H1 (cell line): ENCODE results near the gene SOS1. TPM values are rescaled to one million over a fixed set of nuclear protein-coding genes. Genes with fewer than 3 reads are reported as not detected.

ENCODE experiments used
- CTCF ChIA-PET: fragments of 300-600 bp; sonication (Branson Sonifier 250); formaldehyde crosslinking; loops from one replicate; lab custom pipeline; 2021; ENCODE audit not compliant: partially characterized antibody; lab: Charles Lee
- POLR2A ChIA-PET: fragments of 300-600 bp; sonication (Branson Sonifier 250); formaldehyde crosslinking; loops from one replicate; lab custom pipeline; 2021; ENCODE audit warnings: inconsistent platforms; ENCODE audit not compliant: partially characterized antibody; lab: Charles Lee
- DNase-seq, 2 experiments: peaks; one replicate each; pipeline versions ENCODE4 v3.0.0 to v3.0.0-alpha.2; 2010 to 2022; ENCODE audit warnings: low spot score in 2 of 2, low read depth in 1 of 2, mixed read lengths in 1 of 2
- FAIRE-seq: peaks from 2 replicates; lab custom pipeline; 2011; peaks lifted over from hg19 to GRCh38; lab: Jason Lieb, UNC
- H2AFZ ChIP-seq: 2 replicates; pipeline ENCODE4 v1.8.1; 2012; ENCODE audit warnings: low read length, inconsistent platforms
- H2AK5ac ChIP-seq: 2 replicates; pipeline ENCODE4 v1.6.1; 2013; ENCODE audit warnings: low read depth, low read length
- H2BK120ac ChIP-seq: replicated peaks from 2 replicates; pipeline ENCODE3; 2013; ENCODE audit warnings: low read depth, low read length, inconsistent platforms
- H2BK12ac ChIP-seq: 2 replicates; pipeline ENCODE4 v1.6.1; 2013; ENCODE audit warnings: low read depth, low read length
- H2BK15ac ChIP-seq: 2 replicates; pipeline ENCODE4 v1.6.1; 2013; ENCODE audit warnings: low read length
- H2BK20ac ChIP-seq: 2 replicates; pipeline ENCODE4 v1.6.1; 2013; ENCODE audit warnings: low read length
- H2BK5ac ChIP-seq: 2 replicates; pipeline ENCODE4 v1.6.1; 2013; ENCODE audit warnings: low read depth, low read length
- H3K14ac ChIP-seq: 2 replicates; pipeline ENCODE4 v1.6.1; 2013; ENCODE audit warnings: inconsistent platforms; ENCODE audit not compliant: insufficient read length
- H3K18ac ChIP-seq: 2 replicates; pipeline ENCODE4 v1.6.1; 2013; ENCODE audit warnings: low read length; ENCODE audit errors: extremely low read depth
- H3K23ac ChIP-seq: 2 replicates; pipeline ENCODE4 v1.6.1; 2013; ENCODE audit warnings: inconsistent platforms; ENCODE audit not compliant: insufficient read length
- H3K23me2 ChIP-seq: 2 replicates; pipeline ENCODE4 v1.6.1; 2013; ENCODE audit warnings: low read depth, low read length
- H3K27ac ChIP-seq: 2 replicates; pipeline ENCODE4 v1.6.1; 2011; ENCODE audit warnings: low read depth, low read length, inconsistent platforms
- H3K27me3 ChIP-seq, 4 experiments: replicated peaks in 1 of 4; 1 replicate in 1 of 4; 2 replicates in 3 of 4; pipeline versions ENCODE4 v1.6.1 to v1.8.1; 2011 to 2013; ENCODE audit warnings: low read length in 3 of 4, mild to moderate bottlenecking in 3 of 4, inconsistent platforms in 2 of 4, mixed read lengths in 2 of 4, moderate library complexity in 1 of 4; ENCODE audit not compliant: control insufficient read depth in 3 of 4, insufficient read depth in 3 of 4; ENCODE audit errors: extremely low read depth in 1 of 4
- H3K36me3 ChIP-seq, 4 experiments: 2 replicates each; pipeline versions ENCODE4 v1.6.1 to v1.8.1; 2011 to 2013; ENCODE audit warnings: mild to moderate bottlenecking in 4 of 4, low read length in 3 of 4, moderate library complexity in 2 of 4, control low read depth in 1 of 4, inconsistent platforms in 1 of 4; ENCODE audit not compliant: insufficient read depth in 4 of 4, control insufficient read depth in 2 of 4
- H3K4ac ChIP-seq: replicated peaks from 2 replicates; pipeline ENCODE3; 2013; ENCODE audit warnings: low read length, low read depth, mixed read lengths, inconsistent platforms; ENCODE audit not compliant: insufficient read length
- H3K4me1 ChIP-seq, 4 experiments: replicated peaks in 1 of 4; 1 replicate in 1 of 4; 2 replicates in 3 of 4; pipeline versions ENCODE4 v1.6.1 to v1.8.1; 2011 to 2013; ENCODE audit warnings: low read length in 3 of 4, inconsistent platforms in 2 of 4, mixed read lengths in 1 of 4; ENCODE audit not compliant: insufficient read depth in 4 of 4, control insufficient read depth in 3 of 4
- H3K4me2 ChIP-seq, 2 experiments: 2 replicates each; pipeline versions ENCODE4 v1.6.1 to v1.8.1; 2011 to 2013; ENCODE audit warnings: low read depth in 2 of 2, low read length in 2 of 2, control low read depth in 1 of 2, inconsistent platforms in 1 of 2, mild to moderate bottlenecking in 1 of 2; ENCODE audit not compliant: insufficient read depth in 1 of 2
- H3K4me3 ChIP-seq, 4 experiments: fragments of 200-600, 300-600 bp in 1 of 4; sonication (generic), shearing (Covaris generic), sonication (Bioruptor Twin) in 1 of 4; 2 replicates each; pipeline versions ENCODE4 v1.5.1 to v1.8.1; 2011 to 2016; ENCODE audit warnings: low read length in 4 of 4, low read depth in 3 of 4, control low read depth in 2 of 4, inconsistent platforms in 2 of 4, mild to moderate bottlenecking in 2 of 4, mixed read lengths in 1 of 4, moderate library complexity in 1 of 4; ENCODE audit not compliant: insufficient read depth in 2 of 4; ENCODE audit errors: extremely low read depth in 1 of 4
- H3K56ac ChIP-seq: replicated peaks from 2 replicates; pipeline ENCODE3; 2013; ENCODE audit warnings: low read depth, mild to moderate bottlenecking, mixed read lengths, low read length, inconsistent platforms; ENCODE audit not compliant: insufficient read length
- H3K79me1 ChIP-seq: 2 replicates; pipeline ENCODE4 v1.6.1; 2013; ENCODE audit warnings: low read depth, low read length, control low read depth
- H3K79me2 ChIP-seq, 2 experiments: 2 replicates each; pipeline versions ENCODE4 v1.6.1 to v1.8.1; 2012 to 2013; ENCODE audit warnings: low read length in 2 of 2, mild to moderate bottlenecking in 2 of 2, inconsistent platforms in 1 of 2; ENCODE audit not compliant: insufficient read depth in 2 of 2, control insufficient read depth in 1 of 2
- H3K9ac ChIP-seq, 4 experiments: replicated peaks in 1 of 4; 1 replicate in 1 of 4; 2 replicates in 3 of 4; pipeline versions ENCODE4 v1.6.1 to v1.8.1; 2011 to 2013; ENCODE audit warnings: low read depth in 3 of 4, low read length in 3 of 4, control low read depth in 2 of 4, mild to moderate bottlenecking in 2 of 4, moderate library complexity in 2 of 4, inconsistent platforms in 1 of 4; ENCODE audit errors: extremely low read depth in 1 of 4
- H3K9me3 ChIP-seq, 2 experiments: 2 replicates each; pipeline versions ENCODE4 v1.6.1 to v1.8.1; 2012 to 2013; ENCODE audit warnings: mild to moderate bottlenecking in 2 of 2, moderate library complexity in 2 of 2, control low read depth in 1 of 2, inconsistent platforms in 1 of 2, low read depth in 1 of 2, low read length in 1 of 2, mixed read lengths in 1 of 2; ENCODE audit not compliant: insufficient read depth in 2 of 2
- H4K20me1 ChIP-seq, 2 experiments: replicated peaks in 1 of 2; 2 replicates each; pipeline versions ENCODE3 to v1.8.1; 2011 to 2013; ENCODE audit warnings: inconsistent platforms in 2 of 2, low read length in 2 of 2, mild to moderate bottlenecking in 1 of 2; ENCODE audit not compliant: insufficient read depth in 2 of 2, control insufficient read depth in 1 of 2
- H4K5ac ChIP-seq: 2 replicates; pipeline ENCODE4 v1.6.1; 2013; ENCODE audit warnings: low read length, low read depth, mixed read lengths, inconsistent platforms; ENCODE audit not compliant: insufficient read length
- H4K8ac ChIP-seq: 2 replicates; pipeline ENCODE4 v1.8.0; 2013; ENCODE audit warnings: mild to moderate bottlenecking, moderate library complexity, low read length, inconsistent platforms; ENCODE audit not compliant: insufficient read depth; ENCODE audit errors: extremely low read depth
- H4K91ac ChIP-seq: replicated peaks from 2 replicates; pipeline ENCODE3; 2013; ENCODE audit warnings: low read length, mixed read lengths, inconsistent platforms; ENCODE audit not compliant: insufficient read length
- GABPA ChIP-seq: IDR thresholded peaks from 2 replicates; pipeline ENCODE4 v1.6.1; 2011; ENCODE audit warnings: mild to moderate bottlenecking, low read length, moderate library complexity, borderline replicate concordance; ENCODE audit not compliant: insufficient read depth
- RXRA ChIP-seq: IDR thresholded peaks from 2 replicates; pipeline ENCODE4 v1.6.1; 2011; ENCODE audit warnings: low read depth, mild to moderate bottlenecking, low read length, moderate library complexity; ENCODE audit not compliant: insufficient read depth
- ZNF274 ChIP-seq: IDR thresholded peaks from 2 replicates; pipeline ENCODE4 v1.7.0; 2012; ENCODE audit warnings: low read length, borderline replicate concordance; ENCODE audit errors: extremely low read depth
- WGBS, 2 experiments: shearing (Covaris generic) in 1 of 2; methylation state at CpG; one replicate each; pipeline versions ENCODE4 v1.1.6 to v1.1.7; 2013 to 2015; ENCODE audit warnings: low lambda C conversion rate in 2 of 2, mixed read lengths in 2 of 2, inconsistent platforms in 1 of 2, low coverage in 1 of 2, missing lambda C conversion rate in 1 of 2; ENCODE audit not compliant: insufficient replicate concordance in 2 of 2, insufficient coverage in 1 of 2, insufficient read length in 1 of 2; ENCODE audit errors: extremely low coverage in 1 of 2, missing lambda C conversion rate in 1 of 2; 5-methylcytosine and 5-hydroxymethylcytosine counted together
- polyA plus RNA-seq, 7 experiments: library from polyadenylated mRNA; depleted of rRNA in 3 of 7; stranded (reverse) in 5 of 7; unstranded in 2 of 7; fragments of >200 nt in 5 of 7; fragments of 200-250 nt in 2 of 7; gene quantifications; 1 replicate in 5 of 7; 2 replicates in 1 of 7; 4 replicates in 1 of 7; pipeline versions ENCODE4 v1.2.1 to v1.2.3, GENCODE V29; 2011 to 2013; ENCODE audit warnings: missing spikeins in 2 of 7, mixed read lengths in 2 of 7
- total RNA-seq: library from RNA; stranded (reverse); fragmentation: NEBNext Ultra II Directional; extraction: Animal tissue kit (Norgen Biotek cat#: 25700); gene quantifications from 2 replicates; pipeline ENCODE4 v1.2.1, GENCODE V29; 2021
- TF ChIP-seq, protein P1 (sequence below): IDR thresholded peaks from 2 replicates; pipeline ENCODE4 v1.6.1; 2012; ENCODE audit warnings: inconsistent platforms

Gene SOS1
- total and polyA plus RNA-seq, 2 of the 8 experiments (the other 6 are each of a cell fraction or from before 2014, with no cell fraction given): 25.7 to 27.0 TPM

DNA sequence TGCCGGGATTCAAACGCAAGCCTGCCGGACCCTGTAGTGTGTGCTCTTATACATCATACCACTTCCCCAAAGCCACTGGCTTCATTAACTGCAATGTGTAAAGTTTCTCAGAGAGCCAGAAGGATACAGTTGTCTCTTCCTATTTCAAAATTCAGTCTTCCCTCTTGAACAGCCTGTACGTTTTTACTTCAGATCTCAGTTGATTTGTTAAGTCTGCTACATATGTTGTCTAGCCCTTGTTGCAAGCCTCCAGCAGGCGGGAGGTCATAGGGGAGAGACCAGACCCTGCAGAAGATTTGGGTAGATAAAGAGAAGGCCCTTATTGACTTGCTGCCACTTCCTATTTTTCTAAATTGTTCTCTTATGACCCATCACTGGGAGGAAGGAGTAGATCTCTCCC lies 174.9 kb downstream of the SOS1 start:
- ChIA-PET POLR2A (no interaction called here), CTCF (interaction anchor here (0.7 to 6.2 kb wide), 15 partner anchors 9 to 286 kb away, joined by 3 to 64 read pairs (median 3); partner anchors contain the start of genes DHX57 and MORN2)
- Histone ChIP-seq H3K18ac (no peak overlapping the region), H3K4me3 (no peak overlapping the region), H3K4ac (no peak overlapping the region), H3K27ac (no peak overlapping the region), H3K4me2 (no peak overlapping the region), H3K4me1 (peaks cover 0 to 2% (median 1%) of the 10 kb centered on the region in 4 experiments; a peak in 2 of 7 replicates), H2AK5ac (no peak overlapping the region), H3K27me3 (no peaks in the 10 kb centered on the region), H2BK120ac (no peak overlapping the region), H4K8ac (no peak overlapping the region), H3K23ac (no peak overlapping the region), H3K14ac (no peak overlapping the region), H2BK20ac (no peak overlapping the region), H4K20me1 (no peaks in the 10 kb centered on the region), H3K9ac (no peak overlapping the region), H2BK5ac (no peak overlapping the region), H2BK15ac (no peak overlapping the region), H3K79me2 (no peaks in the 10 kb centered on the region), H3K56ac (no peak overlapping the region), H3K9me3 (no peaks in the 10 kb centered on the region), H4K91ac (no peak overlapping the region), H3K36me3 (no peaks in the 10 kb centered on the region), H3K23me2 (no peaks in the 10 kb centered on the region; the same call in 1 of the 2 replicates), H4K5ac (no peak overlapping the region), H2AFZ (0 out of 2 replicates have a peak overlapping the region, but pooled peaks have one; percentile 40), H3K79me1 (no peaks in the 10 kb centered on the region), H2BK12ac (no peak overlapping the region; the same call in 1 of the 2 replicates)
- no peak for FAIRE-seq
- TF ChIP-seq GABPA: no peak
- TF ChIP-seq ZNF274: no peak
- TF ChIP-seq, protein P1, sequence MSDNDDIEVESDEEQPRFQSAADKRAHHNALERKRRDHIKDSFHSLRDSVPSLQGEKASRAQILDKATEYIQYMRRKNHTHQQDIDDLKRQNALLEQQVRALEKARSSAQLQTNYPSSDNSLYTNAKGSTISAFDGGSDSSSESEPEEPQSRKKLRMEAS: no peak
- TF ChIP-seq RXRA: no peak
- WGBS, 2 experiments: 92% methylated on average over 5 of the region's 5 CpGs; no CpG with 5 or more reads in 1 of the 2 experiments
- DNase-seq: no peak
